Mucosa of descending colon (tissue), 3 donors: ENCODE measurements around the gene NDUFS5. TPM values are rescaled to one million over a fixed set of nuclear protein-coding genes. Genes with fewer than 3 reads are reported as not detected.

Experiments
- ATAC-seq: fragments of 200-7000 bp; cut with Tn5 transposase; one replicate; pipeline ENCODE4 v1.9.1; 2020; ENCODE audit warnings: mild to moderate bottlenecking, moderate library complexity
- DNase-seq, 3 donors: peaks; one replicate each; pipeline ENCODE4 v3.0.0-alpha.2; 2020
- H3K36me3 ChIP-seq: fragments of 200-600 bp; one replicate; pipeline ENCODE4 v1.8.0; 2021; ENCODE audit warnings: low read depth, mild to moderate bottlenecking
- H3K4me1 ChIP-seq: fragments of 200-600 bp; one replicate; pipeline ENCODE4 v1.8.0; 2021; ENCODE audit warnings: low read depth, mild to moderate bottlenecking
- H3K4me3 ChIP-seq: fragments of 200-600 bp; one replicate; pipeline ENCODE4 v1.8.0; 2021; ENCODE audit warnings: mild to moderate bottlenecking
- H3K9me3 ChIP-seq: fragments of 200-600 bp; one replicate; pipeline ENCODE4 v1.8.0; 2021; ENCODE audit warnings: mild to moderate bottlenecking
- CTCF ChIP-seq: fragments of 200-600 bp; IDR thresholded peaks from one replicate; pipeline ENCODE4 v1.8.0; 2022; ENCODE audit warnings: antibody characterized with exemption, mild to moderate bottlenecking
- intact Hi-C, 2 donors: fragments of 100-400 bp; cut with DNase I in 1 of 2; cut with micrococcal nuclease in 1 of 2; formaldehyde crosslinking; loops; one replicate each; pipeline versions ENCODE4 v1.11.0 to v1.11.1; 2022; cut with DNase I, micrococcal nuclease
- total RNA-seq, 3 donors: library from RNA; stranded (reverse); fragmentation: NEBNext Ultra II Directional in 2 of 3; extraction: Animal tissue kit (Norgen Biotek cat#: 25700) in 2 of 3; gene quantifications; one replicate each; pipeline versions ENCODE4 v1.2.1 to v1.2.4, GENCODE V29; 2021 to 2023
- donor health status: DM: no; HTN: no; CAD: no; lungs with moderate emphysema.
- donor health status: DM: no; HTN: no; CAD: no.
- donor health status: DM: no; HTN: yes; CAD: no.

NDUFS5 gene
- total RNA-seq, 3 donors from 2014 or later = 167 to 224 (median 183) TPM

GRCh38 chr1:39084191-39084590 is 58.0 kb downstream of the NDUFS5 start:
- TF ChIP-seq CTCF = no peak
- H3K4me1 ChIP-seq = peaks cover 8% of the 10 kb centered on the region
- no peaks in the 10 kb centered on the region for H3K9me3 ChIP-seq
- intact Hi-C loops = no loop called here
- DNase-seq = no peak
- H3K36me3 ChIP-seq = no peaks in the 10 kb centered on the region
- H3K4me3 ChIP-seq = no peak overlapping the region
- ATAC-seq = no peak

Other genes starting within 250 kb of the NDUFS5 start
- gene RRAGC, start 166.6 kb upstream of the NDUFS5 start, total RNA-seq = 10 to 100 TPM; 29.7 to 41.7 (median 32.5) TPM
- 10 to 100 TPM; 21.4 to 37.4 (median 24.2) TPM for gene MYCBP, start 153.0 kb upstream of the NDUFS5 start, total RNA-seq
- gene GJA9, start 144.8 kb upstream of the NDUFS5 start, total RNA-seq = 1 to 10 TPM in 2 of 3 donors, under 1 TPM in 1; 0.65 to 2.7 (median 1.2) TPM
- gene RHBDL2, start 84.5 kb upstream of the NDUFS5 start, total RNA-seq = 10 to 100 TPM; 16.6 to 50.5 (median 23.7) TPM
- gene AKIRIN1, start 35.1 kb upstream of the NDUFS5 start, total RNA-seq = 10 to 100 TPM; 47.7 to 60.4 (median 54.5) TPM
- 100 to 1,000 TPM; 146 to 362 (median 156) TPM for gene MACF1, start 178.3 kb downstream of the NDUFS5 start, total RNA-seq